K562 (cell line): ENCODE data around the gene SMIM7. TPM values are rescaled to one million over a fixed set of nuclear protein-coding genes. Genes with fewer than 3 reads are reported as not detected.

Source experiments
- ATAC-seq: fragments of 200-7000 bp; cut with Tn5 transposase; 3 replicates; pipeline ENCODE4 v1.9.1; 2020; ENCODE audit warnings: moderate library complexity
- BruUV-seq: library from RNA; stranded (reverse); fragments of 400-500 nt; replicated peaks from 2 replicates; lab custom pipeline; 2021; lab: Mats Ljungman, UMichigan
- CTCF ChIA-PET: fragments of 300-600 bp; formaldehyde crosslinking; extraction: SDS; loops from one replicate; lab custom pipeline; 2021; ENCODE audit warnings: low intra/inter-chr PET ratio; lab: Yijun Ruan, JAX
- POLR2A ChIA-PET: fragments of 300-600, 350-650 bp; sonication (Branson Sonifier 250); formaldehyde crosslinking; extraction: SDS; loops from one replicate; lab custom pipeline; 2021; ENCODE audit warnings: antibody characterized with exemption, inconsistent platforms; lab: Yijun Ruan, JAX
- DNase-seq, 4 experiments: peaks; one replicate each; pipeline versions ENCODE4 v3.0.0 to v3.0.0-alpha.2; 2011 to 2018; ENCODE audit warnings: low spot score in 3 of 4, mixed read lengths in 3 of 4; ENCODE audit errors: extremely low read depth in 1 of 4
- FAIRE-seq: peaks from 2 replicates; lab custom pipeline; 2011; peaks lifted over from hg19 to GRCh38; lab: Jason Lieb, UNC
- H2AFZ ChIP-seq: 2 replicates; pipeline ENCODE4 v1.6.0; 2011; ENCODE audit warnings: low read depth, low read length, control low read depth, inconsistent platforms
- H3K27ac ChIP-seq: fragments of 200-600 bp; 3 replicates; pipeline ENCODE4 v1.8.0; 2011; ENCODE audit warnings: low read depth, mild to moderate bottlenecking, control low read depth, inconsistent platforms, low read length, moderate library complexity, mixed read lengths; ENCODE audit errors: extremely low read depth
- H3K27me3 ChIP-seq, 2 experiments: fragments of 300-600 bp in 1 of 2; 2 replicates in 1 of 2; 3 replicates in 1 of 2; pipeline versions ENCODE4 v1.6.0 to v1.8.0; 2011; ENCODE audit warnings: inconsistent platforms in 2 of 2, low read length in 2 of 2, mild to moderate bottlenecking in 1 of 2, mixed read lengths in 1 of 2, moderate library complexity in 1 of 2; ENCODE audit not compliant: control insufficient read depth in 2 of 2, insufficient read depth in 2 of 2
- H3K36me3 ChIP-seq: fragments of 300-600 bp; 3 replicates; pipeline ENCODE4 v1.8.0; 2011; ENCODE audit warnings: mild to moderate bottlenecking, low read length, inconsistent platforms; ENCODE audit not compliant: control insufficient read depth, insufficient read depth
- H3K4me1 ChIP-seq, 2 experiments: fragments of 200-600 bp in 1 of 2; replicated peaks in 1 of 2; 2 replicates in 1 of 2; 3 replicates in 1 of 2; pipeline versions ENCODE4 v1.5.1 to v1.8.0; 2011; ENCODE audit warnings: inconsistent platforms in 2 of 2, low read length in 2 of 2, mild to moderate bottlenecking in 1 of 2, mixed read lengths in 1 of 2, moderate library complexity in 1 of 2; ENCODE audit not compliant: control insufficient read depth in 2 of 2, insufficient read depth in 2 of 2
- H3K4me2 ChIP-seq: 2 replicates; pipeline ENCODE4 v1.6.1; 2011; ENCODE audit warnings: low read length, control low read depth, inconsistent platforms, mixed read lengths; ENCODE audit not compliant: insufficient read depth
- H3K4me3 ChIP-seq: fragments of 200-600 bp; sonication (generic), shearing (Covaris generic); 2 replicates; pipeline ENCODE4 v1.5.1; 2016; ENCODE audit warnings: control low read depth, inconsistent platforms
- H3K79me2 ChIP-seq: fragments of 200-600 bp; 3 replicates; pipeline ENCODE4 v1.8.0; 2011; ENCODE audit warnings: low read length, inconsistent platforms; ENCODE audit not compliant: control insufficient read depth, insufficient read depth
- H3K9ac ChIP-seq, 2 experiments: 2 replicates each; pipeline versions ENCODE4 v1.6.0 to v1.6.1; 2011; ENCODE audit warnings: low read depth in 2 of 2, low read length in 2 of 2, control low read depth in 1 of 2, inconsistent platforms in 1 of 2, mild to moderate bottlenecking in 1 of 2, mixed read lengths in 1 of 2; ENCODE audit not compliant: insufficient read depth in 1 of 2
- H3K9me1 ChIP-seq: one replicate; pipeline ENCODE4 v1.6.0; 2011; ENCODE audit warnings: inconsistent platforms, mild to moderate bottlenecking, low read length, moderate library complexity; ENCODE audit not compliant: control insufficient read depth, insufficient read depth
- H3K9me3 ChIP-seq: replicated peaks from 2 replicates; pipeline ENCODE4 v1.5.1; 2011; ENCODE audit warnings: low read depth, low read length, inconsistent platforms; ENCODE audit not compliant: control insufficient read depth, insufficient read depth
- H4K20me1 ChIP-seq: replicated peaks from 2 replicates; pipeline ENCODE4 v1.6.1; 2011; ENCODE audit warnings: low read length, inconsistent platforms, mixed read lengths; ENCODE audit not compliant: control insufficient read depth, insufficient read depth
- CCAR2 ChIP-seq: fragments of 200-400 bp; formaldehyde crosslinking; IDR thresholded peaks from 2 replicates; pipeline ENCODE4 v1.6.1; 2017; ENCODE audit warnings: mild to moderate bottlenecking, low read depth, low read length
- EWSR1 ChIP-seq: fragments of 450-650 bp; IDR thresholded peaks from 2 replicates; pipeline ENCODE4 v1.6.1; 2018; ENCODE audit warnings: borderline replicate concordance, mild to moderate bottlenecking, low read depth, moderate library complexity; ENCODE audit not compliant: partially characterized antibody
- KDM1A ChIP-seq, 2 experiments: fragments of 450-650 bp; IDR thresholded peaks; 2 replicates each; pipeline ENCODE4 v1.6.1; 2016; ENCODE audit warnings: mild to moderate bottlenecking in 2 of 2
- MEIS2 ChIP-seq: fragments of 450-650 bp; IDR thresholded peaks from 2 replicates; pipeline ENCODE4 v1.6.1; 2014; ENCODE audit warnings: mild to moderate bottlenecking; ENCODE audit not compliant: partially characterized antibody
- NFATC3 ChIP-seq: fragments of 450-650 bp; IDR thresholded peaks from 2 replicates; pipeline ENCODE4 v1.6.1; 2017; ENCODE audit warnings: mild to moderate bottlenecking
- NFIC ChIP-seq: fragments of 450-650 bp; IDR thresholded peaks from 2 replicates; pipeline ENCODE4 v1.6.1; 2017; ENCODE audit warnings: mild to moderate bottlenecking, inconsistent platforms
- PBX2 ChIP-seq, 2 experiments: IDR thresholded peaks in 1 of 2; conservative IDR thresholded peaks in 1 of 2; 2 replicates each; pipeline ENCODE4 v1.6.1; 2016; ENCODE audit warnings: low read depth in 2 of 2, mild to moderate bottlenecking in 1 of 2, missing compliant biosample characterization in 1 of 2, missing genetic modification characterization in 1 of 2, moderate library complexity in 1 of 2
- XRCC5 ChIP-seq: fragments of 200-400 bp; formaldehyde crosslinking; IDR thresholded peaks from 2 replicates; pipeline ENCODE4 v1.6.1; 2017; ENCODE audit warnings: low read depth, mild to moderate bottlenecking, low read length
- WGBS: fragments of 100-300 bp; shearing (Covaris generic); methylation state at CpG from one replicate; pipeline ENCODE4 v1.1.6; 2016; ENCODE audit warnings: low coverage, mixed read lengths; ENCODE audit not compliant: insufficient coverage; ENCODE audit errors: missing lambda C conversion rate; 5-methylcytosine and 5-hydroxymethylcytosine counted together
- in situ Hi-C: fragments of 300-500 bp; cut with MboI; formaldehyde crosslinking; loops from 4 replicates; pipeline ENCODE4 v1.15.0; 2018; ENCODE audit warnings: inconsistent platforms, mixed read lengths
- intact Hi-C: fragments of 100-400 bp; cut with micrococcal nuclease; formaldehyde crosslinking; loops from 2 replicates; pipeline ENCODE4 v1.14.2; 2022
- polyA plus RNA-seq, 8 experiments: library from polyadenylated mRNA; depleted of rRNA in 4 of 8; stranded (reverse) in 5 of 8; unstranded in 3 of 8; fragments of >200 nt; fragmentation: Nextera tagmentation in 2 of 8; fragmentation: Illumina TruSeq in 1 of 8; extraction: Ambion mirVana in 2 of 8; extraction: Trizol in 1 of 8; gene quantifications; 2 replicates each; pipeline versions ENCODE4 v1.2.1 to v1.2.3, GENCODE V29; 2011 to 2014; ENCODE audit warnings: inconsistent platforms in 1 of 8, missing spikeins in 1 of 8
- total RNA-seq, 7 experiments: library from RNA; depleted of rRNA in 6 of 7; stranded (reverse); fragments of >200 nt in 6 of 7; fragmentation: Illumina TruSeq in 2 of 7; extraction: Trizol in 2 of 7; gene quantifications; 2 replicates each; pipeline versions ENCODE4 v1.2.1 to v1.2.3, GENCODE V29; 2011 to 2021; ENCODE audit warnings: low replicate concordance in 1 of 7
- TF ChIP-seq, protein P1 (sequence below): fragments of 250-450 bp; sonication (Bioruptor Pico); IDR thresholded peaks from 2 replicates; pipeline ENCODE4 v1.8.0; 2022; ENCODE audit warnings: moderate library complexity, mild to moderate bottlenecking, inconsistent platforms

The SMIM7 gene
- total and polyA plus RNA-seq, 9 of the 15 experiments (the other 6 are each of a cell fraction or from before 2014, with no cell fraction given) = 55.3 to 265 (median 107) TPM

DNA sequence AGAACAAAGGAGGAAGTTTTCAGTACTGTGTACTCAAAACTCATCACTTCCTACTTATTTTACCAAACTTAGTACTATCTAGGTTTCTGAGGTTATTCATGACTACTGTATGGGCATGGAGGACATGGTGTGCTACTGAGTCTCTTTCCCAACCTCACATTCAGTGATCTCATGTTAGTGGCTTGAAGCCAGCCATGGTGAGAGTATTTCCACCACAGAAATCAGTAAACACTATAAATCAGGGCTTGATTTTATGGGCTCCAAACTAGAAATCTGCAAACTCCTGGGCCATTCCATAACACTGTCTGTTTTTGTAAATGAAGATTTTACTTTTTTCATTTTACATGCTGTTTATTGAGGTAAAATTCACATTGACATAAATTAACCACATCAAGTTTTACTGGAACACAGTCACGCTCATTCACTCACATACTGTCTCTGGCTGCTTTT is 51.6 kb downstream of the SMIM7 start:
- peaks cover 70% of the 10 kb centered on the region for H4K20me1 ChIP-seq
- TF ChIP-seq PBX2 (CRISPR knock-in tag; IDR thresholded peaks at IDR 0.05; ENCODE audit: low read depth) (no peak), PBX2 (tag; conservative IDR thresholded peaks at IDR 0.05; ENCODE audit: low read depth) (0 out of 2 replicates have a peak, but pooled peaks have one; percentile 33), XRCC5 (no peak), NFIC (no peak), EWSR1 (no peak), KDM1A (IDR thresholded peaks at IDR 0.05) (0 out of 4 replicates have a peak, but pooled peaks of 1 of the 2 experiments have one; percentile 40), NFATC3 (no peak), MEIS2 (peak; percentile 17), CCAR2 (no peak)
- TF ChIP-seq, protein P1, sequence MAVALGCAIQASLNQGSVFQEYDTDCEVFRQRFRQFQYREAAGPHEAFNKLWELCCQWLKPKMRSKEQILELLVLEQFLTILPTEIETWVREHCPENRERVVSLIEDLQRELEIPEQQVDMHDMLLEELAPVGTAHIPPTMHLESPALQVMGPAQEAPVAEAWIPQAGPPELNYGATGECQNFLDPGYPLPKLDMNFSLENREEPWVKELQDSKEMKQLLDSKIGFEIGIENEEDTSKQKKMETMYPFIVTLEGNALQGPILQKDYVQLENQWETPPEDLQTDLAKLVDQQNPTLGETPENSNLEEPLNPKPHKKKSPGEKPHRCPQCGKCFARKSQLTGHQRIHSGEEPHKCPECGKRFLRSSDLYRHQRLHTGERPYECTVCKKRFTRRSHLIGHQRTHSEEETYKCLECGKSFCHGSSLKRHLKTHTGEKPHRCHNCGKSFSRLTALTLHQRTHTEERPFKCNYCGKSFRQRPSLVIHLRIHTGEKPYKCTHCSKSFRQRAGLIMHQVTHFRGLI = no peak
- CTCF ChIA-PET = no interaction called here
- H3K27ac ChIP-seq = no peak overlapping the region
- POLR2A ChIA-PET = interaction anchor here (1.6 to 2.8 kb wide), 2 partner anchors 8 to 10 kb away, joined by 6 to 11 read pairs; no protein-coding TSS in a partner anchor
- H3K9ac ChIP-seq = no peak overlapping the region
- intact Hi-C loops = no loop called here
- no peak overlapping the region for H3K4me2 ChIP-seq
- H3K4me1 ChIP-seq = peaks cover 12 to 27% of the 10 kb centered on the region in 2 experiments; a peak in 4 of 5 replicates
- H3K9me1 ChIP-seq = peaks cover 11% of the 10 kb centered on the region
- H3K36me3 ChIP-seq = peaks cover 22% of the 10 kb centered on the region; the same call in 2 of the 3 replicates
- H3K79me2 ChIP-seq = peaks cover 97% of the 10 kb centered on the region
- in situ Hi-C loops = no loop called here
- no peaks in the 10 kb centered on the region for H3K9me3 ChIP-seq
- no TSS peak for BruUV-seq
- 69% methylated on average over 1 of the region's 1 CpG for whole genome bisulfite sequencing
- ATAC-seq (no peak), DNase-seq (no peak), FAIRE-seq (no peak)
- H2AFZ ChIP-seq = no peak overlapping the region
- H3K27me3 ChIP-seq = no peaks in the 10 kb centered on the region
- H3K4me3 ChIP-seq = no peak overlapping the region
